Stomach (tissue), 9 donors: Measurements from ENCODE around the gene LOXHD1. TPM values are rescaled to one million over a fixed set of nuclear protein-coding genes. Genes with fewer than 3 reads are reported as not detected.
A peak's percentile ranks its signal among the peaks of the same experiment; 100 is the strongest.

Experiments
- DNase-seq, 2 donors: peaks; one replicate each; pipeline versions ENCODE4 v3.0.0 to v3.0.0-alpha.2; 2013 to 2019
- H3K27ac ChIP-seq, 5 donors: fragments of 200-600 bp in 4 of 5; sonication (generic) in 4 of 5; one replicate each; pipeline ENCODE4 v1.5.1; 2013 to 2019; ENCODE audit warnings: mild to moderate bottlenecking in 1 of 5, moderate library complexity in 1 of 5
- H3K27me3 ChIP-seq, 3 donors: fragments of 200-600 bp; sonication (generic); one replicate each; pipeline ENCODE4 v1.5.1; 2017 to 2019; ENCODE audit warnings: mixed run types in 1 of 3
- H3K36me3 ChIP-seq, 4 donors: fragments of 200-600 bp; sonication (generic); 1 replicate in 3 of 4; 2 replicates in 1 of 4; pipeline ENCODE4 v1.5.1; 2016 to 2019
- H3K4me1 ChIP-seq, 4 donors: fragments of 200-600 bp; sonication (generic); one replicate each; pipeline ENCODE4 v1.5.1; 2016 to 2019
- H3K4me3 ChIP-seq, 4 donors: fragments of 200-600 bp; sonication (generic) in 3 of 4; one replicate each; pipeline ENCODE4 v1.5.1; 2016 to 2019; ENCODE audit warnings: mild to moderate bottlenecking in 1 of 4
- H3K9me3 ChIP-seq, 4 donors: fragments of 200-600 bp; sonication (generic); one replicate each; pipeline ENCODE4 v1.5.1; 2016 to 2019
- EP300 ChIP-seq: sonication (generic); formaldehyde crosslinking; IDR thresholded peaks from one replicate; pipeline ENCODE4 v1.6.1; 2017; ENCODE audit warnings: antibody characterized with exemption
- POLR2A ChIP-seq, 4 donors: fragments of 450-650 bp; IDR thresholded peaks; one replicate each; pipeline ENCODE4 v1.6.1; 2016; ENCODE audit warnings: antibody characterized with exemption in 4 of 4, control low read depth in 2 of 4, mild to moderate bottlenecking in 1 of 4, moderate library complexity in 1 of 4
- POLR2AphosphoS5 ChIP-seq, 3 donors: sonication (generic); formaldehyde crosslinking; IDR thresholded peaks; one replicate each; pipeline ENCODE4 v1.6.1; 2016; ENCODE audit warnings: antibody characterized with exemption in 3 of 3
- WGBS, 5 donors: extraction: QIAGEN DNeasy Blood & Tissue Kit in 3 of 5; methylation state at CpG; one replicate each; pipeline versions ENCODE4 v1.1.5 to v1.1.7; 2013 to 2018; 5-methylcytosine and 5-hydroxymethylcytosine counted together
- intact Hi-C: fragments of 100-400 bp; cut with DNase I; formaldehyde crosslinking; loops from one replicate; pipeline ENCODE4 v1.15.1; 2023; ENCODE audit warnings: low total_unique reads
- polyA plus RNA-seq, 3 donors: library from polyadenylated mRNA; stranded (reverse); fragments of 200-250 nt; gene quantifications; one replicate each; pipeline ENCODE4 v1.2.3, GENCODE V29; 2013
- total RNA-seq, 5 donors: library from RNA; depleted of rRNA; stranded (reverse); fragments of >200 nt; gene quantifications; one replicate each; pipeline versions ENCODE4 v1.1.0 to v1.2.3, GENCODE V29; 2014 to 2016
- TF ChIP-seq, protein P1 (sequence below), 7 experiments: fragments of 450-650 bp in 4 of 7; fragments of 200-600 bp in 3 of 7; sonication (generic) in 3 of 7; IDR thresholded peaks; one replicate each; pipeline ENCODE4 v1.5.1; 2016 to 2019; ENCODE audit warnings: antibody characterized with exemption in 7 of 7, control low read depth in 2 of 7, mild to moderate bottlenecking in 1 of 7
- donor health status: healthy with polysubstance abuse.
- donor health status: Bipolar disorder and iron deficiency.
- donor health status: healthy.

The LOXHD1 gene
- total and polyA plus RNA-seq, 8 donors: 0.03 to 1.3 (median 0.29) TPM; not detected in 4

DNA sequence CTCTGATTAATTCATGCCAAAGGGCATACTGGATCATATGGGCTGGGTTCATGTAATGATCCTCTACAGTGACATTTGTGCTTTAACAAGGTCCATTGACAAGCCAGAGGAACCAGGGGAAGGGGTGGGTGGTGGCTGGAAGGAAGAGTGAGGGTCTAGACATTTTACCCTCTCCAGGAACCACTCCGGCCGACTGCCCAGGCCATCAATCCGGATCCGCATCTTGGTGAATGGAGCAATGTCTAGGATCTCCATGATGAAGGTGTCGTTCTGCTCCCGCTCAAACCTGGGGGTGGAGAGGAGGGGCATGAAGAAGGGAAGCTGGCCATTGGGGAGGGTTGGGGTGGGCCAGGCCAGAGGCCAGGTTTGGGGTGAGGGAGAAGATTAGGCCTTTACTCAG is 147.5 kb downstream of the LOXHD1 start:
- no peak overlapping the region for H3K4me3 ChIP-seq
- no peak overlapping the region for H3K27ac ChIP-seq
- TF ChIP-seq POLR2A (IDR thresholded peaks at IDR 0.05) (no peak), EP300 (no peak), POLR2AphosphoS5 (IDR thresholded peaks at IDR 0.05) (no peak)
- TF ChIP-seq, protein P1, sequence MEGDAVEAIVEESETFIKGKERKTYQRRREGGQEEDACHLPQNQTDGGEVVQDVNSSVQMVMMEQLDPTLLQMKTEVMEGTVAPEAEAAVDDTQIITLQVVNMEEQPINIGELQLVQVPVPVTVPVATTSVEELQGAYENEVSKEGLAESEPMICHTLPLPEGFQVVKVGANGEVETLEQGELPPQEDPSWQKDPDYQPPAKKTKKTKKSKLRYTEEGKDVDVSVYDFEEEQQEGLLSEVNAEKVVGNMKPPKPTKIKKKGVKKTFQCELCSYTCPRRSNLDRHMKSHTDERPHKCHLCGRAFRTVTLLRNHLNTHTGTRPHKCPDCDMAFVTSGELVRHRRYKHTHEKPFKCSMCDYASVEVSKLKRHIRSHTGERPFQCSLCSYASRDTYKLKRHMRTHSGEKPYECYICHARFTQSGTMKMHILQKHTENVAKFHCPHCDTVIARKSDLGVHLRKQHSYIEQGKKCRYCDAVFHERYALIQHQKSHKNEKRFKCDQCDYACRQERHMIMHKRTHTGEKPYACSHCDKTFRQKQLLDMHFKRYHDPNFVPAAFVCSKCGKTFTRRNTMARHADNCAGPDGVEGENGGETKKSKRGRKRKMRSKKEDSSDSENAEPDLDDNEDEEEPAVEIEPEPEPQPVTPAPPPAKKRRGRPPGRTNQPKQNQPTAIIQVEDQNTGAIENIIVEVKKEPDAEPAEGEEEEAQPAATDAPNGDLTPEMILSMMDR (IDR thresholded peaks at IDR 0.05): no peak
- intact Hi-C loops: no loop called here
- no peak for DNase-seq
- H3K27me3 ChIP-seq: no peaks in the 10 kb centered on the region
- no peaks in the 10 kb centered on the region for H3K4me1 ChIP-seq
- H3K36me3 ChIP-seq: no peaks in the 10 kb centered on the region
- WGBS, 5 donors: 81 to 84% (median 82%) methylated on average over 6 of the region's 6 CpGs
- H3K9me3 ChIP-seq: peaks cover 0 to 9% (median 5%) of the 10 kb centered on the region in 4 donors

DNA sequence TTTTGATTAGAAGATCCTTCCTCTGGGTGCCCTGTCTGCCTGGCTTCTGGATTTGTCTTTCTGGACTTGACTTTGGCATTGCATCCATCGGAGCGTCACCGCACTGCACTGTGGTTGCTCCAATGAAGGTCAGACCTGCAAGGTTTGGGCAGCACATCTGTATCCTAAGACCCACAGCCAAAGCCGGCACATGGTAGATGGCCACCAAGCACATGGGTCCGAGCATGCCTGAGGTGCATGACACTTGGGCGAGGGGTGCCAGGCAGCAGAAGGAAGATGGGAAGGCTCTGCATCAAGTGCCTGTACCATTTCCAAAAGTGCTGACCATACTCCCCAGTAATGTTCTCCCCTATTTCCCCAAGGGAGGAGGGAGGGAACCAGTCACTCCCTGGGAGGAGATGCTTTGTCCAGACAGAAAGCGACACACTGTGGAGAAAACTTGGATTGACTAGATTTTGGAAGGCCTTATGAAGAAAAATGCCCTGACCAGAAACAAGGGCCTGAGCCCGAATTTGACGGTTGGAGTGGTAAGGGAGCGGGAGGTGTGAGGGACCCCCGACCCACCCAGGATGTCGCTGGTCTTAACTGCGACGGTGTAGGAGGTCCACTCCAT is 149.9 kb downstream of the LOXHD1 start:
- no peaks in the 10 kb centered on the region for H3K9me3 ChIP-seq
- peaks cover 0 to 2% (median 0%) of the 10 kb centered on the region in 3 donors for H3K27me3 ChIP-seq
- WGBS, 5 donors: 88 to 90% (median 90%) methylated on average over 14 of the region's 14 CpGs
- H3K27ac ChIP-seq: no peak overlapping the region
- intact Hi-C loops: no loop called here
- DNase-seq: no peak
- H3K36me3 ChIP-seq: no peaks in the 10 kb centered on the region
- TF ChIP-seq EP300: no peak
- TF ChIP-seq POLR2AphosphoS5 (IDR thresholded peaks at IDR 0.05): no peak
- TF ChIP-seq POLR2A (IDR thresholded peaks at IDR 0.05): no peak
- TF ChIP-seq, protein P1 (IDR thresholded peaks at IDR 0.05): no peak
- no peaks in the 10 kb centered on the region for H3K4me1 ChIP-seq
- H3K4me3 ChIP-seq: no peak overlapping the region

- no peaks in the 10 kb centered on the region for H3K36me3 ChIP-seq
- no peak overlapping the region for H3K27ac ChIP-seq
- no peaks in the 10 kb centered on the region for H3K9me3 ChIP-seq
- 13 to 37% (median 25%) methylated on average over 2 of the region's 2 CpGs for WGBS, 5 donors
- TF ChIP-seq POLR2A (IDR thresholded peaks at IDR 0.05): no peak
- TF ChIP-seq POLR2AphosphoS5 (IDR thresholded peaks at IDR 0.05): no peak
- TF ChIP-seq, protein P1 (IDR thresholded peaks at IDR 0.05): no peak
- no peak for TF ChIP-seq EP300
- peaks cover 0 to 5% (median 3%) of the 10 kb centered on the region in 3 donors for H3K27me3 ChIP-seq
- H3K4me3 ChIP-seq: no peak overlapping the region
- H3K4me1 ChIP-seq: no peaks in the 10 kb centered on the region
- intact Hi-C loops: no loop called here
- DNase-seq: peak in 1 of 2 donors; percentile 46
These were observed 154.6 kb downstream of the LOXHD1 start for GRCh38 chr18:46502444-46502843.

DNA sequence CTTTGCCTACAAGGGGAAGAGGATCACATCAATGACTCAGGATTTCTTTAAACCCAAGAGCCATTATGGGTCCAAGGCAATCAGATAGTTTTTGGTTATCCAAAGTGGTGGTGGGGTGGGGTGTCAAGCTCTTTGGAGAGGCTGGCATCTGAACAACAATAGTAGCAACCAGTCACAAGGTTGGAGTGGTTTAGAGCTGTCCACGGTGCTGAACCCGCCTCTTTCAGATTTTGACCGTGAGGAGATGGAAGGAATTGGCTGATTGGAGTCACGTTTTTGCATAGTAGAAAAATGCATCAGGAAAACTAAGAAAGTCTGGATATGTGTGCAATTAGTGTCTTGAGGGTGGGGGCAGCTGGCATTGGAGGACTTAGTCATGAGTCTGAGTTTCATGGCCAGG is 159.9 kb downstream of the LOXHD1 start:
- WGBS, 5 donors: 3 to 11% (median 8%) methylated on average over 4 of the region's 4 CpGs
- Histone ChIP-seq H3K4me1 (no peaks in the 10 kb centered on the region), H3K4me3 (no peak overlapping the region), H3K27me3 (peaks cover 0 to 13% (median 3%) of the 10 kb centered on the region in 3 donors), H3K27ac (no peak overlapping the region), H3K9me3 (no peaks in the 10 kb centered on the region), H3K36me3 (no peaks in the 10 kb centered on the region)
- DNase-seq: peak in 1 of 2 donors; percentile 66
- intact Hi-C loops: no loop called here
- TF ChIP-seq, protein P1 (IDR thresholded peaks at IDR 0.05): no peak
- TF ChIP-seq POLR2AphosphoS5 (IDR thresholded peaks at IDR 0.05) (no peak), EP300 (no peak), POLR2A (IDR thresholded peaks at IDR 0.05) (no peak)
